Esophagus squamous epithelium (tissue), 5 donors: ENCODE measurements around the gene EDA. TPM values are rescaled to one million over a fixed set of nuclear protein-coding genes. Genes with fewer than 3 reads are reported as not detected.

Source experiments
- DNase-seq: peaks from one replicate; lab custom pipeline; 2025; lab: John Stamatoyannopoulos, UW
- H3K27ac ChIP-seq, 4 donors: fragments of 200-600 bp; sonication (generic); one replicate each; pipeline ENCODE4 v1.5.1; 2016 to 2019; ENCODE audit warnings: mild to moderate bottlenecking in 1 of 4
- H3K27me3 ChIP-seq, 4 donors: fragments of 200-600 bp; sonication (generic); 1 replicate in 3 of 4; 2 replicates in 1 of 4; pipeline versions ENCODE4 v1.5.1 to v1.6.0; 2017 to 2021; ENCODE audit warnings: antibody characterized with exemption in 1 of 4
- H3K36me3 ChIP-seq, 3 donors: fragments of 200-600 bp; sonication (generic); one replicate each; pipeline ENCODE4 v1.5.1; 2016 to 2019
- H3K4me1 ChIP-seq, 3 donors: fragments of 200-600 bp; sonication (generic); one replicate each; pipeline ENCODE4 v1.5.1; 2017 to 2019
- H3K4me3 ChIP-seq, 4 donors: fragments of 200-600 bp; sonication (generic); 1 replicate in 3 of 4; 2 replicates in 1 of 4; pipeline ENCODE4 v1.5.1; 2016 to 2019; ENCODE audit warnings: mild to moderate bottlenecking in 2 of 4, moderate library complexity in 1 of 4
- H3K9me3 ChIP-seq, 3 donors: fragments of 200-600 bp; sonication (generic); one replicate each; pipeline ENCODE4 v1.5.1; 2016 to 2019
- CTCF ChIP-seq, 6 experiments: fragments of 450-650 bp in 4 of 6; fragments of 200-600 bp in 2 of 6; sonication (generic) in 2 of 6; IDR thresholded peaks; one replicate each; pipeline ENCODE4 v1.5.1; 2016 to 2019; ENCODE audit warnings: antibody characterized with exemption in 6 of 6, mild to moderate bottlenecking in 4 of 6, moderate library complexity in 4 of 6
- POLR2A ChIP-seq, 4 donors: fragments of 450-650 bp; IDR thresholded peaks; one replicate each; pipeline ENCODE4 v1.6.1; 2017; ENCODE audit warnings: antibody characterized with exemption in 4 of 4, mild to moderate bottlenecking in 4 of 4, moderate library complexity in 3 of 4
- WGBS, 2 donors: methylation state at CpG; one replicate each; pipeline ENCODE4 v1.1.5; 2018; 5-methylcytosine and 5-hydroxymethylcytosine counted together
- intact Hi-C: fragments of 100-400 bp; cut with DNase I; formaldehyde crosslinking; loops from one replicate; pipeline ENCODE4 v1.15.0; 2022
- total RNA-seq, 4 donors: library from RNA; depleted of rRNA; stranded (reverse); fragments of >200 nt; gene quantifications; one replicate each; pipeline ENCODE4 v1.1.0, GENCODE V29; 2016
- donor health status: DM: yes; HTN: yes; CAD: no.

EDA gene
- total RNA-seq, 4 donors from 2014 or later, result 1.5 to 2.9 (median 2.4) TPM

- no peak for DNase-seq
- Histone ChIP-seq H3K4me1 (no peaks in the 10 kb centered on the region), H3K4me3 (no peak overlapping the region), H3K27me3 (no peaks in the 10 kb centered on the region), H3K9me3 (peaks cover 0 to 4% (median 0%) of the 10 kb centered on the region in 3 donors), H3K36me3 (no peaks in the 10 kb centered on the region), H3K27ac (no peak overlapping the region)
- intact Hi-C loops, result no loop called here
- TF ChIP-seq POLR2A (IDR thresholded peaks at IDR 0.05) (no peak), CTCF (IDR thresholded peaks at IDR 0.05) (no peak)
- WGBS, 2 donors, result 48 to 61% methylated on average over 2 of the region's 2 CpGs
These were observed 108.4 kb downstream of the EDA start for GRCh38 chrX:69724307-69724706.

DNA sequence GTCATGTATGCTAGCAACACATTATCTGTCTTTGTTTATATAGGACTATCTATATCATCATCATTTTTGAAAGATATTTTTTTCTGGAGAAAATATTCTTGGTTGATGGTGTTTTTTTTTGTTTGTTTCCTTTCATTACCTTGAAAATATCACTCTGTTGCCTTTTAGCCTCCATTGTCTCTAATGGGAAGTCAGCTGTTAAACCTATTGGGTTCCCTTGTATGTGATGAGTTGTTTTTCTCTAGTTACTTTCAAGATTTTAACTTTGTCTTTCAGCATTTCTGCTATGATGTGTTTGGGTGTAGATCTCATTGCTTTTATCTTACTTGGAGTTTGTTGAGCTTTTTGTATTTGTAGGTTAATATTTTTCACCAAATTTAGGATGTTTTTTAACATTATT lies 124.4 kb downstream of the EDA start:
- intact Hi-C loops, result no loop called here
- Histone ChIP-seq H3K9me3 (no peaks in the 10 kb centered on the region), H3K4me1 (no peaks in the 10 kb centered on the region)

GRCh38 chrX:69741721-69742120 lies 125.8 kb downstream of the EDA start:
- no peak overlapping the region for H3K27ac ChIP-seq
- no peak overlapping the region for H3K4me3 ChIP-seq
- H3K9me3 ChIP-seq, result no peaks in the 10 kb centered on the region
- H3K4me1 ChIP-seq, result no peaks in the 10 kb centered on the region
- H3K27me3 ChIP-seq, result no peaks in the 10 kb centered on the region
- no peaks in the 10 kb centered on the region for H3K36me3 ChIP-seq
- TF ChIP-seq CTCF (IDR thresholded peaks at IDR 0.05) (no peak), POLR2A (IDR thresholded peaks at IDR 0.05) (no peak)
- DNase-seq, result no peak
- intact Hi-C loops, result no loop called here

More for the DNA sequence above, 124.4 kb downstream of the EDA start:
- DNase-seq, result no peak
- H3K4me3 ChIP-seq, result no peak overlapping the region
- H3K36me3 ChIP-seq, result no peaks in the 10 kb centered on the region
- TF ChIP-seq POLR2A (IDR thresholded peaks at IDR 0.05), result no peak
- no peak for TF ChIP-seq CTCF (IDR thresholded peaks at IDR 0.05)
- no peaks in the 10 kb centered on the region for H3K27me3 ChIP-seq
- no peak overlapping the region for H3K27ac ChIP-seq

GRCh38 chrX:69746051-69746450 lies 130.1 kb downstream of the EDA start:
- Histone ChIP-seq H3K27ac (no peak overlapping the region), H3K4me3 (no peak overlapping the region), H3K27me3 (no peaks in the 10 kb centered on the region), H3K4me1 (no peaks in the 10 kb centered on the region), H3K9me3 (no peaks in the 10 kb centered on the region), H3K36me3 (no peaks in the 10 kb centered on the region)
- no peak for TF ChIP-seq POLR2A (IDR thresholded peaks at IDR 0.05)
- TF ChIP-seq CTCF (IDR thresholded peaks at IDR 0.05), result no peak
- no peak for DNase-seq
- intact Hi-C loops, result no loop called here

GRCh38 chrX:69748055-69748454 lies 132.1 kb downstream of the EDA start:
- Histone ChIP-seq H3K4me3 (no peak overlapping the region), H3K36me3 (no peaks in the 10 kb centered on the region), H3K27ac (no peak overlapping the region), H3K27me3 (no peaks in the 10 kb centered on the region), H3K9me3 (no peaks in the 10 kb centered on the region), H3K4me1 (no peaks in the 10 kb centered on the region)
- WGBS, 2 donors, result 73 to 77% methylated on average over 1 of the region's 1 CpG
- intact Hi-C loops, result no loop called here
- no peak for DNase-seq
- TF ChIP-seq POLR2A (IDR thresholded peaks at IDR 0.05), result no peak
- no peak for TF ChIP-seq CTCF (IDR thresholded peaks at IDR 0.05)
